ENCODE results near the gene USP9X.

The USP9X gene

GRCh38 chrX:41096339-41096955 lies 11.2 kb downstream of the USP9X start:
- ATAC-seq, result no peak
- no peak for TF ChIP-seq ZNF8 (CRISPR knock-in tag; IDR thresholded peaks at IDR 0.05)
- TF ChIP-seq ZNF70 (CRISPR knock-in tag; IDR thresholded peaks at IDR 0.05), result no peak
- TF ChIP-seq RARB (CRISPR knock-in tag; IDR thresholded peaks at IDR 0.05), result no peak
- TF ChIP-seq, protein P1, sequence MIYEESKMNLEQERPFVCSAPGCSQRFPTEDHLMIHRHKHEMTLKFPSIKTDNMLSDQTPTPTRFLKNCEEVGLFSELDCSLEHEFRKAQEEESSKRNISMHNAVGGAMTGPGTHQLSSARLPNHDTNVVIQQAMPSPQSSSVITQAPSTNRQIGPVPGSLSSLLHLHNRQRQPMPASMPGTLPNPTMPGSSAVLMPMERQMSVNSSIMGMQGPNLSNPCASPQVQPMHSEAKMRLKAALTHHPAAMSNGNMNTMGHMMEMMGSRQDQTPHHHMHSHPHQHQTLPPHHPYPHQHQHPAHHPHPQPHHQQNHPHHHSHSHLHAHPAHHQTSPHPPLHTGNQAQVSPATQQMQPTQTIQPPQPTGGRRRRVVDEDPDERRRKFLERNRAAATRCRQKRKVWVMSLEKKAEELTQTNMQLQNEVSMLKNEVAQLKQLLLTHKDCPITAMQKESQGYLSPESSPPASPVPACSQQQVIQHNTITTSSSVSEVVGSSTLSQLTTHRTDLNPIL (CRISPR knock-in tag; IDR thresholded peaks at IDR 0.05; ENCODE audit: low read depth), result no peak
- no peak for TF ChIP-seq TSHZ2 (CRISPR knock-in tag; IDR thresholded peaks at IDR 0.05)
- TF ChIP-seq TCF4 (CRISPR knock-in tag; IDR thresholded peaks at IDR 0.05; ENCODE audit: borderline replicate concordance), result no peak
- TF ChIP-seq PPARA (CRISPR knock-in tag; IDR thresholded peaks at IDR 0.05; ENCODE audit: borderline replicate concordance), result no peak
- TF ChIP-seq ZNF565 (CRISPR knock-in tag; conservative IDR thresholded peaks at IDR 0.05; ENCODE audit: low read depth), result no peak
- no peak for TF ChIP-seq TOX (CRISPR knock-in tag; IDR thresholded peaks at IDR 0.05; ENCODE audit: borderline replicate concordance)
- TF ChIP-seq ZFP3 (CRISPR knock-in tag; IDR thresholded peaks at IDR 0.05), result no peak

- ATAC-seq, result peak; percentile 80
- peak; percentile 85 for TF ChIP-seq ISL1 (CRISPR knock-in tag; IDR thresholded peaks at IDR 0.05)
- no peak for TF ChIP-seq ESRRG (CRISPR knock-in tag; IDR thresholded peaks at IDR 0.05)
- TF ChIP-seq PPARA (CRISPR knock-in tag; IDR thresholded peaks at IDR 0.05; ENCODE audit: borderline replicate concordance), result no peak
- no peak for TF ChIP-seq ZNF70 (CRISPR knock-in tag; IDR thresholded peaks at IDR 0.05)
- TF ChIP-seq SNAI2 (CRISPR knock-in tag; IDR thresholded peaks at IDR 0.05), result no peak
- TF ChIP-seq, protein P2, sequence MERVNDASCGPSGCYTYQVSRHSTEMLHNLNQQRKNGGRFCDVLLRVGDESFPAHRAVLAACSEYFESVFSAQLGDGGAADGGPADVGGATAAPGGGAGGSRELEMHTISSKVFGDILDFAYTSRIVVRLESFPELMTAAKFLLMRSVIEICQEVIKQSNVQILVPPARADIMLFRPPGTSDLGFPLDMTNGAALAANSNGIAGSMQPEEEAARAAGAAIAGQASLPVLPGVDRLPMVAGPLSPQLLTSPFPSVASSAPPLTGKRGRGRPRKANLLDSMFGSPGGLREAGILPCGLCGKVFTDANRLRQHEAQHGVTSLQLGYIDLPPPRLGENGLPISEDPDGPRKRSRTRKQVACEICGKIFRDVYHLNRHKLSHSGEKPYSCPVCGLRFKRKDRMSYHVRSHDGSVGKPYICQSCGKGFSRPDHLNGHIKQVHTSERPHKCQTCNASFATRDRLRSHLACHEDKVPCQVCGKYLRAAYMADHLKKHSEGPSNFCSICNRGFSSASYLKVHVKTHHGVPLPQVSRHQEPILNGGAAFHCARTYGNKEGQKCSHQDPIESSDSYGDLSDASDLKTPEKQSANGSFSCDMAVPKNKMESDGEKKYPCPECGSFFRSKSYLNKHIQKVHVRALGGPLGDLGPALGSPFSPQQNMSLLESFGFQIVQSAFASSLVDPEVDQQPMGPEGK (CRISPR knock-in tag; IDR thresholded peaks at IDR 0.05; ENCODE audit: borderline replicate concordance), result peak; percentile 85; the same call in 1 of the 2 replicates
- peak; percentile 89 for TF ChIP-seq ZC3H10 (CRISPR knock-in tag; IDR thresholded peaks at IDR 0.05)
Observed at GRCh38 chrX:41097326-41097725, 12.1 kb downstream of the USP9X start.

GRCh38 chrX:41100200-41100599 lies 15.0 kb downstream of the USP9X start:
- no peak for ATAC-seq
- no peak for TF ChIP-seq PPARA (CRISPR knock-in tag; IDR thresholded peaks at IDR 0.05; ENCODE audit: borderline replicate concordance)
- no peak for TF ChIP-seq ZFP30 (CRISPR knock-in tag; IDR thresholded peaks at IDR 0.05)
- TF ChIP-seq ZNF565 (CRISPR knock-in tag; conservative IDR thresholded peaks at IDR 0.05; ENCODE audit: low read depth), result no peak
- no peak for TF ChIP-seq CSRNP3 (CRISPR knock-in tag; IDR thresholded peaks at IDR 0.05)
- TF ChIP-seq BACH2 (CRISPR knock-in tag; IDR thresholded peaks at IDR 0.05; ENCODE audit: borderline replicate concordance), result no peak
- TF ChIP-seq ZC3H10 (CRISPR knock-in tag; IDR thresholded peaks at IDR 0.05), result no peak
- TF ChIP-seq CSDC2 (CRISPR knock-in tag; IDR thresholded peaks at IDR 0.05), result no peak
- TF ChIP-seq ISL1 (CRISPR knock-in tag; IDR thresholded peaks at IDR 0.05), result no peak
- no peak for TF ChIP-seq ZNF8 (CRISPR knock-in tag; IDR thresholded peaks at IDR 0.05)
- no peak for TF ChIP-seq SNAI2 (CRISPR knock-in tag; IDR thresholded peaks at IDR 0.05)
- no peak for TF ChIP-seq OSR1 (CRISPR knock-in tag; IDR thresholded peaks at IDR 0.05)

- no peak for ATAC-seq
- TF ChIP-seq ISL1 (CRISPR knock-in tag; IDR thresholded peaks at IDR 0.05), result no peak
- no peak for TF ChIP-seq ZNF565 (CRISPR knock-in tag; conservative IDR thresholded peaks at IDR 0.05; ENCODE audit: low read depth)
- TF ChIP-seq TSHZ2 (CRISPR knock-in tag; IDR thresholded peaks at IDR 0.05), result no peak
- TF ChIP-seq, protein P1 (CRISPR knock-in tag; IDR thresholded peaks at IDR 0.05; ENCODE audit: low read depth), result no peak
- no peak for TF ChIP-seq ZFP3 (CRISPR knock-in tag; IDR thresholded peaks at IDR 0.05)
- TF ChIP-seq BACH2 (CRISPR knock-in tag; IDR thresholded peaks at IDR 0.05; ENCODE audit: borderline replicate concordance), result no peak
- TF ChIP-seq GLIS3 (CRISPR knock-in tag; IDR thresholded peaks at IDR 0.05), result no peak
- no peak for TF ChIP-seq TOX (CRISPR knock-in tag; IDR thresholded peaks at IDR 0.05; ENCODE audit: borderline replicate concordance)
- no peak for TF ChIP-seq ZFP30 (CRISPR knock-in tag; IDR thresholded peaks at IDR 0.05)
Observed at GRCh38 chrX:41100819-41101218, 15.6 kb downstream of the USP9X start.

Measured in SK-N-SH treated with all-trans-retinoic acid at 6 μM for 48 hours (cell line).